K562 (cell line): ENCODE data around the gene CLEC10A.

Experiments used
- ATF7 ChIP-seq: fragments of 450-650 bp; IDR thresholded peaks from 2 replicates; pipeline ENCODE4 v1.7.1; 2014; ENCODE audit warnings: mild to moderate bottlenecking, moderate library complexity
- CTCF ChIP-seq, 3 experiments: IDR thresholded peaks in 2 of 3; conservative IDR thresholded peaks in 1 of 3; 2 replicates each; pipeline ENCODE4 v1.5.1; 2011 to 2012; ENCODE audit warnings: low read length in 3 of 3, mild to moderate bottlenecking in 3 of 3, control low read depth in 2 of 3, improper control_type of control experiment in 1 of 3, inconsistent platforms in 1 of 3, low read depth in 1 of 3, mixed read lengths in 1 of 3, moderate library complexity in 1 of 3; ENCODE audit not compliant: insufficient read depth in 2 of 3
- E2F8 ChIP-seq: fragments of 450-650 bp; IDR thresholded peaks from 2 replicates; pipeline ENCODE4 v1.7.1; 2018; ENCODE audit warnings: mild to moderate bottlenecking, low read depth; ENCODE audit not compliant: partially characterized antibody
- ELK1 ChIP-seq: sonication (generic); formaldehyde crosslinking; IDR thresholded peaks from 2 replicates; pipeline ENCODE4 v1.8.1; 2022; ENCODE audit warnings: missing genetic modification reagents
- HCFC1 ChIP-seq: IDR thresholded peaks from 2 replicates; pipeline ENCODE4 v1.6.1; 2012; ENCODE audit warnings: low read depth, low read length, improper control_type of control experiment
- HNRNPK ChIP-seq: fragments of 200-400 bp; formaldehyde crosslinking; IDR thresholded peaks from one replicate; pipeline ENCODE4 v1.6.1; 2018; ENCODE audit warnings: mild to moderate bottlenecking, low read depth, low read length; ENCODE audit not compliant: poor library complexity, severe bottlenecking
- JUND ChIP-seq, 2 experiments: IDR thresholded peaks; 2 replicates in 1 of 2; 3 replicates in 1 of 2; pipeline ENCODE4 v1.6.1; 2011; ENCODE audit warnings: borderline replicate concordance in 2 of 2, low read depth in 2 of 2, low read length in 2 of 2, improper control_type of control experiment in 1 of 2, missing biosample characterization in 1 of 2, missing genetic modification characterization in 1 of 2, missing genetic modification reagents in 1 of 2
- KDM1A ChIP-seq, 2 experiments: fragments of 450-650 bp; IDR thresholded peaks; 2 replicates each; pipeline ENCODE4 v1.6.1; 2016; ENCODE audit warnings: mild to moderate bottlenecking in 2 of 2
- MNT ChIP-seq, 2 experiments: fragments of 450-650 bp; conservative IDR thresholded peaks; 2 replicates each; pipeline ENCODE4 v1.6.1; 2017; ENCODE audit warnings: mild to moderate bottlenecking in 2 of 2, moderate library complexity in 2 of 2
- MTF1 ChIP-seq: fragments of 250-450 bp; sonication (Bioruptor Pico); IDR thresholded peaks from 2 replicates; pipeline ENCODE4 v1.9.0; 2021; ENCODE audit warnings: moderate library complexity, mild to moderate bottlenecking, inconsistent platforms, borderline replicate concordance
- POLR2AphosphoS5 ChIP-seq: IDR thresholded peaks from 2 replicates; pipeline ENCODE4 v1.6.1; 2011; ENCODE audit warnings: mild to moderate bottlenecking, low read depth, low read length, moderate library complexity; ENCODE audit not compliant: control insufficient read depth, insufficient read depth
- PPARD ChIP-seq: fragments of 250-450 bp; sonication (Bioruptor Pico); IDR thresholded peaks from 2 replicates; pipeline ENCODE4 v1.8.0; 2022; ENCODE audit warnings: inconsistent platforms, mild to moderate bottlenecking, moderate library complexity
- REST ChIP-seq, 2 experiments: fragments of 450-650 bp; formaldehyde crosslinking in 1 of 2; IDR thresholded peaks; 2 replicates each; pipeline versions ENCODE4 v1.4.0 to v1.6.1; 2014 to 2020; ENCODE audit warnings: mild to moderate bottlenecking in 2 of 2, borderline replicate concordance in 1 of 2, low read depth in 1 of 2

GRCh38 chr17:7111784-7112509, 31.9 kb upstream of the CLEC10A start:
- no peak for TF ChIP-seq E2F8
- TF ChIP-seq JUND (IDR thresholded peaks at IDR 0.05; ENCODE audit: borderline replicate concordance, low read depth, low read length): no peak
- TF ChIP-seq JUND (tag; IDR thresholded peaks at IDR 0.05; ENCODE audit: borderline replicate concordance, low read depth, low read length): no peak
- TF ChIP-seq HCFC1: no peak
- no peak for TF ChIP-seq MTF1 (CRISPR knock-in tag)
- TF ChIP-seq CTCF (IDR thresholded peaks at IDR 0.05 in 2 of 3, conservative IDR thresholded peaks at IDR 0.05 in 1 of 3; ENCODE audit: insufficient read depth in 2 of 3, low read depth in 1 of 3, low read length in 3 of 3): no peak
- TF ChIP-seq ELK1 (CRISPR knock-in tag): no peak
- TF ChIP-seq HNRNPK: no peak
- no peak for TF ChIP-seq ATF7
- no peak for TF ChIP-seq KDM1A (IDR thresholded peaks at IDR 0.05)
- TF ChIP-seq POLR2AphosphoS5: no peak
- TF ChIP-seq PPARD (CRISPR knock-in tag): no peak
- TF ChIP-seq REST (IDR thresholded peaks at IDR 0.05; ENCODE audit: borderline replicate concordance): no peak
- no peak for TF ChIP-seq REST (CRISPR knock-in tag; IDR thresholded peaks at IDR 0.05; ENCODE audit: low read depth)
- TF ChIP-seq MNT (conservative IDR thresholded peaks at IDR 0.05): no peak
